Measurements from ENCODE around the gene COL25A1.
"Not testable (repeated sequence)": the region's sequence is repeated elsewhere in the genome, so short reads cannot be mapped to it uniquely, and the experiment has no call there.

COL25A1 gene

DNA sequence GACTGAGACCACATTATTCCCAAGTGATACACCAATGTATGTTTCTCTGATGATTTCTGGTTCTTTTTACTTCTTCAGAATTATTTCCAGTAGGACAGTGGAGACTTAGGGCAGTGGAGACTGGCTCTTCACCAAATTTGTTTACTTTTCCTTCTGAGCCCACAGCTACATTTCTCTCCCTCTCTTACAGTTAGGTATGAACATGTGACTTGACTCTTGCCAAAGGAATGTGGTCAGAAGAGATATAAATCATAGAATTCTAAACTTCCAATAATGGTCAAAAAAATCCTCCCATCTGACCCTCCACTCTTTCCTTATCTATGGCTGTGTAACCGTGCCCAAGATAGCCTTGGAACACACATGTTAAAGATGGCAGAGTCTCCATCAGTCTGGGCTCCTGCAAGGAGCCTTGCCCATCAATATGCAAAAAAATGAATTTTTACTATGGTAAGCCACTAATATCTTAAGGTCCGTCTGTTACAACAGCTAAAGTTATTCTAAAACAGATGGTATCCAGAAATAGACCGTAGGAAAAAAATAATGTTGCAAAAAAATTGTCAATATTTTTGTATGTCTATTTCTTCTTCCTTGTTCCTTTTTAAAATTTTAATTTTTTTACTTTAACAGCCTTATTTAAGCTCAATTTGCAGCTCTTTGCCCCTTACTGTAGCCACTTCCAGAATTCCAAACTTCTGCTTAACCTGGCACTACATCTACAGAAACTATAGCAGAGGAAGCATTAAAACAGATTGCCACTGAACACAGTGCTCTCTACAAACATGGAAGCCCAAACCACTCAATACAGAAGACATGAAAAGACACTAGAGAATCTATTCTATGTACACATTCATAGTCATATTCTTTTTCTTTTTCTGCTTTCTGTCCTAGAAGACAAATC lies 260.7 kb downstream of the COL25A1 start:
- no peak for DNase-seq

DNA sequence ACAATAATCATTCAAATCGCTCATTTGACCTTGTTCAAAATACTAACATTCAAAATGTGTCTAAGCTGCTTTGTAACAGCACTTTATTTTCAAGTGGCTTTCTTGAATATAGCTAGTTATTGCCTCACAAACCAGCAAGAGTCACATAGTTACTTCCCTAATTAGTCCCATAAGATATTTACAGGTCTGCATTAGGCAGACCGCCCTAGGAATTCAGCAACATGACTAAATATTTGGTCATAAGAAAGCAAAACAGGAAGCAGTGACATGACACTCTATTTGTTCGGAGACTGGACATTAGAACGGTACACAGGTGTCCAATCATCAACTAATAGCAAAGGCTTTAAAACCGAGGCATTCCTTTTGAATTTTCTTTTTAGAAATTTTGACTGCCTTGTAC lies 262.0 kb downstream of the COL25A1 start:
- no peak for DNase-seq

DNA sequence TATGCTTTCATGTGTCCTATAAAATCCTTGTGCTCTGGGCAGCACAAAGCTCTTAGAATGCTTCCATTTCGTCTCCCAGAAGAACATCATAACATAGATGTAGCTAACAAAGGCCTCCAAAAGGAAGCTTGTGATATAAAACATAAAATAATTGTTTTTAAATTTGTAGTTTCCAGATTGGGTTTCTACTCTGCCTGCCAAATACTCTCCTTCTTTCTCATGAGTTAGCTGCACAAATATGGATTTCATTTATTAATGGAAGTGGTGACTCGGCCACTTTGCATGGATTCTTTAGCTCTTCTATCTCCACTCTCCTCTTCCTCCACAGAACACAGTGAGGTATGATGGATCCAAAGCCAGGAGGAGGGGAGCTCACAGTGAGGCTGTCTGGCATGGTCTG lies 265.4 kb downstream of the COL25A1 start:
- no peak for DNase-seq

DNA sequence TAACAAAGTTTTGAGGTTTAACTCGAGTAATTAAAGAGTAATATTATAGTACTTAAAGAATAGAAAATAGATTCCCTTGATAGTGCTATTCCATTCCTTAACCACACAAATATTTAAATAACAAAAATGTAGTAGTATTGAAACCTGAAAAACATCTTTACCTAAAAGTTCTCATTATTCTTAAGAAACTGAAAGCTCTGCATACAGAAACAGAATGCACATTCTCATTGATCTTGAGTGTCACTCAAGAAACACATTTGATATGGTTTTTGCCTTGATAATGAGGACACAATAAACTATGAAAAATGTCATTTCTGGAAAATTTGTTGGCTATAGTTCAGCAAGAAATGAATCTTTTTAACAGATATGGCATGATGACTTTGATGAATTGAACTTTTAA lies 268.5 kb downstream of the COL25A1 start:
- no peak for DNase-seq

DNA sequence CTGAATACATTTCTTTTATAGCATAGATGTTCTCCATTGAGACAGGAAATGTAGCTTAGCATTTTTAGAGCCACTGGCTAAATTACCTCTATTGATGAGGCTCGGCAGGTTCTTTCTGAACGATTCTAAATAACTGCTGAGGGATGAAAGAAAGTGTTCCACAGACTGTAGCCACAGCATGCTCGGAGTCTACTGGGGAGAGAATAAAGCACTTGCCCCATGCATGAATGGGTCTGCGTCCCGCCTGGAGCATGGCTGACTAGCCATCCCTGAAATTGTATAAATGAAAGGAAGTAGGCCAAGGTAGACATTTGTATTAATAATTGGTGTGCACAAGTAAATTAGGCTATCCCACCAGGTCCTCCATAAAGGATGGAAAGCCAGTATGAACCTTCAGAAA lies 269.8 kb downstream of the COL25A1 start:
- no peak for DNase-seq

DNA sequence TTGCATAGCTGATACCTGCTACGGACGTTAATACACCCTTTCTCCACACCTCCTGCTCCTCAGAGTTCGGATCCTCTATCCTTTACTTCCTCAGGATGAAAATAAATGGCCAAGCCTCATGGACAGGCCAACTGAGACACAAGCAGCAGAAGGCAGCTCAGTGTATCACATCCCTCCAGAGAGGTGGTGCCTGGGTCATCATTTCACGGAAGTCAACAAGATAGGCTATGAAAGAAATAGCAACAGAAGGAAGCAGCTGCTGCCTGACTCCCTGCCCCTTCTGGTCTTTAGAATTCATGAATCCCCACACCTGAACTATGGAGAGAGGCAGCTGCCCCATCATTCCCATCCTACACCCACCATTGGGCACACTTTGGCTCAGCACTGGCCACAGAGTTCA lies 272.5 kb downstream of the COL25A1 start:
- DNase-seq = no peak

DNA sequence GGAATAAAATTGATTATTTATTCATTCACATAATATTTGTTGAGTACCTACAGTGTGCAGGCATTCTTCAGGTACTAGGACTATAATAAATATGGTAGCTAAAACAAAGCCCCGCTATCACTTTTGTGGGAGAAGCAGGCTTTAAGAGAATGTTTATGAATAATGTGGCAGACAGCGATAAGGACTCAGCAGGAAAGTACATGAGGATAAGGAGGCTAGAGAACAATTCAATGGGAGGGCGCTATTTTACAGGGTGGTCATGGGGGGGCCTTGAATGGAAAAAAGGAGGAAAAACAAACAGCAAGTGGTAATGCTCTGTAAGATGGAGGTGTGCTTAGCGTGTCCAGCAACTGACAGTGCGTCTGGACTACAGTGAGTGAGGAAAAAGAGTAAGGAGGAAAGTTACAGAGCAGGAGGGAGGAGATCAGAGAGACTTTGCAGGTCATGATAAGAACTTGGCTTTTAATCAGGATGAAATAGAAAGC lies 275.4 kb downstream of the COL25A1 start:
- no peak for DNase-seq

DNA sequence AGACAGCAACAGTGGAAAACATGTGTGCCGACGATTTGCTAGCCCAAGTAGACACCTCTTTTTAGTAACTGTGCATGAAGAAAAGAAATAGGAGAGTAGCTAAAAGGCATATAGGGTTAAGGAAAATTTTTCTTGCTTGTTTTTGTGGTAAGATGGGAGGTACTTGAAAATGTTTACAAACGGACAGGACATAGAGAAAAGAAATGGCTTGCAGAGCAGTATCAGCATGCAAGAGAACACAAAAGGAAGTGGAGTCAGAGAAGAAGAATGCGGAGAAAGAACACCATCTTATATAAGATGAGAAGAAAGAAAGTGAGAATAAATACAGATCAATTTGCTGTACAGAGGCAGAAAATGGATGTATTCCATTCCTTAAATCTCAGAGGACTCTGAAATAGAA lies 275.9 kb downstream of the COL25A1 start:
- DNase-seq = no peak

DNA sequence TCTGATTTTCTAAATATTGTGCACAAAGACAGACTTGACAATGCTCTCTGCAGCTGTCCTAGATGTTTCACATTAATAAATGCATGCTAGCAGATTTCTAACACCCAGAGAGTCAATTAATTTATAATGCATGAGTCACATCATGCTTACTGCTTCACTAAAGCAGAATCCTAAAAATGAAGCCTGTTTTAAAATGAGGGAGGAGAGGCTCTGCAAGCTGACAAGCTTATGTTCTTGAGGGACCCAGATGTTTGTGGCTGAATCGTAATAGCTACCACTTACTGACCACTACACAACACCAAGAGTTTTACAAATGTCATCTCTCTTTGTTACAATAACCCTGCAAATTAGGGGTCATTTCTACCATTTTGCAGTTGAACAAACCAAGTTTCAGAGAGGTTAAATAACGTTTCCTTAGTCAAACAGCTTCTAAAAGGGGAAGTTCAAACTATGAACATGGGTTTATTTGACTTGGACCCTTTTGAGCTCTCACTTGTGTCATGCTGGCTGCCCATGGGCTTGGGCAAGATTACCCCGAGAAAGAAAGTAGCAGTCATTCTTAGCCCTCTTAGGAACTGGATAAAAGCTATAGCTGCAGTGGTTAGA lies 276.9 kb downstream of the COL25A1 start:
- no peak for DNase-seq

DNA sequence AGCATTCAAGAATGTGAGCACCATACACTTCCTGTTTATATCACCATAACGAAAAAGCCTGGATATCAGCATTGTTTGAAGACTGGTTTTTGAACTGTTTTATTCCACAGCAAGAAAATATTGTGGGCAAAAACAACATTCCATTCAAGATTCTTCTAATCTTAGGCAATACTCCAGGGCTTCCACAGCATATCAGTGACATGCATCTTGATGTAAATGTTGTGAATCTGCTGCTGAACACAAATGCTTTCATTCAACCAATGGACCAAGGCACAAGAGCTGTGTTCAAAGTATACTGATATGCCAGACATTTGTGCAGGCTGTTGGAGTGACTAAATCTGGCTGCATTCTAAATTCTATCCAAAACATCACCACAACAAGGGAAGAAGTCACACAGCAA lies 279.5 kb downstream of the COL25A1 start:
- DNase-seq = no peak

DNA sequence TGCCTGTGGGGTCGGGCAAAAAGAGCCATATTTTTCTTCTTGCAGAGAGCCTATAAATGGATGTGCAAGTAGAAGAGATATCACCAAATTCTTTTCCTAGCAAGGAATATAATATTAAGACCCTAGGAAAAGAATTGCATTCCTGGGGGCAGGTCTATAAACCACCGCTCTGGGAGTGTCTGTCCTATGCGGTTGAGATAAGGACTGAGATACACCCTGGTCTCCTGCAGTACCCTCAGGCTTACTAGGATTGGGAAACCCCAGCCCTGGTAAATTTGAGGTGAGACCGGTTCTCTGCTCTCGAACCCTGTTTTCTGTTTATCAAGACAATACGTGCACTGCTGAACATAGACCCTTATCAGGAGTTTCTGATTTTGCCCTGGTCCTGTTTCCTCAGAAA lies 280.8 kb downstream of the COL25A1 start:
- not testable (repeated sequence) for DNase-seq

DNA sequence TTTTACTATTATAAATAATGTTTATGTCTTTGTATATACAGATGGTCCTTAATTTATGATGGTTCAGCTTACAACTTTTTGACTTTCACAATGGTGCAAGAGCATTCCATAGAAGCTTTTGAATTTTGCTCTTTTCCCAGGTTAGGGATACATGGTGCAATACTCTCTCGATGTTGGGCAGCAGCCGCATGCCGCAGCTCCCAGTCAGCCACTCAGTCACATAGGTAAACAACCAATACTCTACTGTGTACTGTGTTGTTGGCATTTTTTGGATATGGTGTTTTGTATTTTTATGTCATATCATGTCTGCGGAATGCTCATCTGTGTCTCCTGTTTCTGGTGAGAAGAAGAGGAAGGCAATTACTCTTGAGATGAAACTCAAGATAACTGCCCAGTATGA lies 281.6 kb downstream of the COL25A1 start:
- DNase-seq = no peak

DNA sequence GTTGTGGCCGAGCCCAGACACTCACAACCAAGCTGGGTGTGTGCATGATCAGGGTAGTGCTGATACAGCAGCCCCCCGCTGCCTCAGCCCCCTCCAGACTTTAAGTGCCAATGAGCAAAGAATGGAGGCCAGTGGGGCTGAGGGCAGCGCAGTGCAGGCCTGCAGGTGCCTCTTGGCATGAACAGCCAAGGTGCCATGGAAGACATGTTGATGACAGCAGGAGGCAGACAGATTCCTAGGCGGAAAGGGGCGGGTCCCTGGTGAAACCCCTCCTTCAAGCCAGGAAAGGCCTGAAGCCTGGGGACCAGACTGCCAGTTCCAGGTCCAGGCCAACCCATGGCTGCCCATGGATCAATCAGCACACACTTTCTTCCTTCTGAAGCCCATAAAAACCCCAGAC lies 286.3 kb downstream of the COL25A1 start:
- DNase-seq = no peak

DNA sequence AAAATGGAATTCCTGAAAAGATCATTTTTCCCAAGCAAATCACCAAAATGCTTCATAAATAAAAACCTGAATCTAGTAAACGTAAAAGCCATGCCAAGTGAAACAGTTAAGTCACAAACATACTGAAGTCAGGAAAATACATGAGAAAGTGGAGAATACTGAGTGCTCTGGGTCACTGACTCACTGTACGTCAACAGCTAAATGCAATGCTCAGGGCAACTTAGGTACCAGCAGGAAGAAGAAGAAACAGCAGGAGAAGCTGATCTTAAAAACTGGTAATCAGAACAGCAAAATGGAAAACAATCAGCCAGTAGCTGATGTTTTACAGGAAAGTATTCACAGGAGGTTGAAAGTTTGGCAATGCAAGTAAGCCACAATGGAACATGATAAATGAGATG lies 287.0 kb downstream of the COL25A1 start:
- no peak for DNase-seq

DNA sequence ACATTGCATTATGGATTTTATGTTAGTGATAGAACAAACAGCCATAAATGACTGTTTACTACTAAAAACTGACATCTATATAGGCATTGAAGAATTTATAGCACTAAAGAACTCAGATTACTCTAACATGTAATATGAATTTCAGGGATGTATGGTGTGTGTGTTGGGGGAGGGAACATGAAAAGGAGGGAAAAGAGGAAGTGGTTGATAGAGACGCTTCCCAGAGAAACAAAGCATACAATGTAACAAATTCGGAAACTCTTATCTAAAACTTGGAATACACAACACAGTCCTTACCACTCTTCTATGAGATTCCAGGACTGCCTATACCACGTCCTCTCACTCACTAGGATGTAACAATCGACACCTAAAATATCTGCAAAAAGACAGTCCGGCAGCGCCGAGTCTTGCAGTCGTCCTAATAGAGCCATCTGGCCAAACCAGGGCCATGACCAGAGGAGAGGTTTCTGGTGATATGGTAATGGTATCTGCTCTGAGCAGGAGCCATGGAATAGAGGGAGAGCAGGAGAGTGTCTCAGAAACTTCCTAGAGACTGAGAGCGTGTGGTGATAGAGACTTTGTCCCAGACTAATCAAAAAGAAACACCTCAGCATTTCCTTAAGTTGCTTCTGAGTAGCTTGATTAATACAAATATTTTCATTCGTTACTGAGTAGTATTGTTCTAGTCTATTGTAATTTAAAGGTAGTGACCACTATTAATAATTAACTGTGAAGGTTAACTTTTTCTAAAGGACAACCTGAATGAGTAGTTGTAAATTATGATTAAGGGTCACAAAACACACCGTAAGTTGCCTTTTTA lies 287.7 kb downstream of the COL25A1 start:
- DNase-seq = no peak

DNA sequence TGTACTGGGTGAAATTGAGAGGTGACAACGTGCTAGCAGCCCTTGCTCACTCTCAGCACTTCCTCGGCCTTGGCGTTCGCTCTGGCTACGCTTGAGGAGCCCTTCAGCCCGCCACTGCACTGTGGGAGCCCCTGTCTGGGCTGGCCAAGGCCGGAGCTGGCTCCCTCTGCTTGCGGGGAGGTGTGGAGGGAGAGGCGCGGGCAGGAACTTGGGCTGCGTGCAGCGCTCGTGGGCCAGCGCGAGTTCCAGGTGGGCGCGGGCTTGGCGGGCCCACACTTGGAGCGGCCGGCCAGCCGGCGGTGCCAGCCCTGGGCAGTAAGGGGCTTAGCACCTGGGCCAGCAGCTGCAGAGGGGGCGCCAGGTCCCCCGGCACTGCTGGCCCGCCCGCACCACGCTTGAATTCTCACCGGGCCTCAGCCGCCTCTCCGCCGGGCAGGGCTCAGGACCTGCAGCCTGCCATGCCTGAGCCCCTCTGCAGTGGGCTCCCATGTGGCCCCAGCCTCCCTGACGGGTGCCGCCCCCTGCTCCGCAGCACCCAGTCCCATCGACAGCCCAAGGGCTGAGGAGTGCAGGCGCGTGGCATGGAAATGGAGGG lies 290.1 kb downstream of the COL25A1 start:
- DNase-seq = no peak

DNA sequence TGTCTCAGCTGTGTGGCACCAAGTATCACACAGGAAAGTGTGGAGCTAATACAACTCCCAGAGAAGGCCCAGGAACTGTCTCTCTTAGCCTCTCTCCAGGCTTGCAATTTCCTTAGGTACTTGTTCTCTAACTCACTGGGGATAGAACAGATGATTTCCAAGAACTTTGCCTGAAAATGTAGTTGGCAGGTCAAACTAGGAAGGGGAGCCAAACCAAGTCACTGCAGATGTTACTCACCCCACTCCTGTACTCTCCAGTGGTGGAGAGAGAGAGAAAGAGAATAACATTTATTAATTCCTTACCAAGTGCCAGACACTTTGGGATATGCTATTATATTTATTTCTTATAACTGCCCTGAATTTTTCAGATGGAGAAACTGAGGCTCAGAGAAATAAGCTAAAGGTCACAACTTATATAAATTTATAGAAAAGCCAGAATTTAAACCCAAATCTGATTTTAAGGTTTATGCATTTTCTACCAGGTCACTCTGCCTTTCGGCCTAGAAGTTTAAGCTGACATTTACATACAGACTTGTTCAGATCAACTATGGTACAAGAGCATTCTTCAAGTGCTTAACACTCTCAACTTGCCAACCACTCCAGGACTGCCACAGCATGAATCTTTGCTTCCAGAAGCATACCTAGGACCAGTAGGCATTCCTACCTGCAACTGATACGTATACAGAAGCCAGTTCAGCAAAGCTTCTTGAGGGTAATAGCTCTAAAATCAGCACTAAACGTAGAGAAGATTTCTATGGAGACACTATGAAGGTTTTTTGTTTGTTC lies 291.0 kb downstream of the COL25A1 start:
- DNase-seq = no peak

DNA sequence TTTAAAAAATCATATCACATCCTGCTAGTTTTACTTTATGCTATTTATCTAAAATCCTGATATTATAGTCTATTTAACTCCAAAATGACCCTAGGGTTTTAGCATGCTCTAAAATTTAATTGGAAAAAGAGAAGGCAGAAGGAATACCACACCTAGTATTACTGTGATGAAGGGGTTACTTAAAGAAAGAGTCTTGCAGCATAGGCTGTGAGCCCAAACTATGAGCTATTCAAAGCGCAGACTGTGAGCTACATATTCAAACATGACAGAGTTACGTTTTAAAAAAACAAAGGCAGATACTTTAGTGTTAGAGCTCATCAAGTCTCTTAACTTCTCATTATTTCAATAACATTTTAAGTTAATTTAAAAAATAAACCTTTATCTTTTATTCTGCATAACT lies 291.9 kb downstream of the COL25A1 start:
- no peak for DNase-seq

DNA sequence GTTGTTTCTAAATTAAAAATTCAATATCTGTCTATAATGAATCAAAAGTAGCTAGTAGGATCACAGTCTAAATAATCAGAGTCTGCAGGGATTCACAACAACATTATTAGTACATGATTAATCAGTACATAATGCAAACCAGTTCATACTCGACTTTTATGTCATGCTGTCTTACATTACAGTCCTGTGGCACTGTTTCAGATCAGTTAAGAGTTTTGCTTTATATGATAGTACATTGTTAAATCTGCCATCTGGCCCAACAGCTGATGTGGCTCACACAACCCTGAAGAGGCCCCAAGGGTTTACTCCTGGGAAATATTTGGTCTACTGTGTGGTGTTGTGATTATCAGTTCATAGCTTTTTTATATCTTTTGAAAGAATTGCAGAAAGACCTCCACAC lies 292.5 kb downstream of the COL25A1 start:
- no peak for DNase-seq

DNA sequence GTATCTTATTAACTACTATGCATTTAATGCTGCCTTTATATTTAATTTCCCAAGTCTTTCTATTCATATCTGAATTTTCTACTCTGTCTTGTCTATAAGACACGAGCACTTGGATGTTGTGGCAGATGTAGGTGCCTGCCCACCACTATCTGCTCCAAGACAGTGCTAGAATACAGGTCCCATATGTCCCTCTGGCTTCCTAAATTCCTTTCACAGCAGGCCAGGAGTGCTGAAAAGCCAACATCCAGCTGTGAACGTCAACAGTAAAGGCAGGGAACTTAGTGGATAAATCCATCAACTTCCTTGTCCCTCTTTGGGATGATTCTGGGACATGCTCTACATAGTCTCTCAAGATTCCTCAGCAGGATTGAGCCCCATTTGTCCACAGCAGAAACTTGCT lies 294.5 kb downstream of the COL25A1 start:
- DNase-seq = no peak

DNA sequence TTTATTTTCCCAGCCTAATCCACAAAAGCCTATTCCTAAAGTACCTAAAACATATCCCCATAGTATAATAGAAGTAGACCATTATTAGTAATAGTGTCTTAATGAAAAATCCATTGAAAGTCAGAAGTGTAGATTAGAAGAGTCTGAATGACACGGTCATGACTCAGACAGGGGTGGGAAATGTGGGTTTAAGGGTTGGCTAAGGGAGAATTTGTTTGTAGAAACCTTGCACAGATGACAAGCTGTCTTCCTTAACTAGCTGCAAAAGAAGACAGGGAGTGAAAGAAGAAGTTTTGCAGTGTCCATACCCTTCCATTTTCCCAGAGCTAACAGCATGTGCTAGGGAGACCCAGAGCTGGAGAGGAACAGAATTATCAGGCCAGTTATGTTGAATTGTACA lies 296.9 kb downstream of the COL25A1 start:
- no peak for DNase-seq

DNA sequence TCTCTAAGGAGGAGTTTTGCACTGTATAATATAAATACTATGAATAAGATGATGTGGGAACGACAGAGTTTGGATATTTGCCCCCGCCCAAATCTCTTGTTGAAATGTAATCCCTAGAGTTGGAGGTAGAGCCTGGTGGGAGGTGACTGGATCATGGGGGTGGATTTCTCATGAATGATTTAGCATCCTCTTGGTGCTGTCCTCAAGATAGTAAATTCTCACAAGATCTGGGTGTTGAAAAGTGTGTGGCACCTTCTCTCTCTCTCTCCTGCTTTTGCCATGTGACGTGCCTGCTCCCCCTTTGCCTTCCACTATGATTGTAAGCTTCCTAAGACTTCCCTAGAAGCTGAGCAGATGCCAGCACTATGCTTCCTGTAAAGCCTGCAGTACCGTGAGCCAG lies 298.0 kb downstream of the COL25A1 start:
- no peak for DNase-seq
